Activated naive CD4-positive, alpha-beta T cell treated with anti-CD3 and anti-CD28 coated beads, Interleukin-2, amount 50 U/mL, for 16 hours (primary cell): ENCODE results near the gene RNF128.

Source experiments
- DNase-seq: peaks from one replicate; pipeline ENCODE4 v3.0.0-alpha.2; 2020

RNF128 gene, protein sequence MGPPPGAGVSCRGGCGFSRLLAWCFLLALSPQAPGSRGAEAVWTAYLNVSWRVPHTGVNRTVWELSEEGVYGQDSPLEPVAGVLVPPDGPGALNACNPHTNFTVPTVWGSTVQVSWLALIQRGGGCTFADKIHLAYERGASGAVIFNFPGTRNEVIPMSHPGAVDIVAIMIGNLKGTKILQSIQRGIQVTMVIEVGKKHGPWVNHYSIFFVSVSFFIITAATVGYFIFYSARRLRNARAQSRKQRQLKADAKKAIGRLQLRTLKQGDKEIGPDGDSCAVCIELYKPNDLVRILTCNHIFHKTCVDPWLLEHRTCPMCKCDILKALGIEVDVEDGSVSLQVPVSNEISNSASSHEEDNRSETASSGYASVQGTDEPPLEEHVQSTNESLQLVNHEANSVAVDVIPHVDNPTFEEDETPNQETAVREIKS

DNA sequence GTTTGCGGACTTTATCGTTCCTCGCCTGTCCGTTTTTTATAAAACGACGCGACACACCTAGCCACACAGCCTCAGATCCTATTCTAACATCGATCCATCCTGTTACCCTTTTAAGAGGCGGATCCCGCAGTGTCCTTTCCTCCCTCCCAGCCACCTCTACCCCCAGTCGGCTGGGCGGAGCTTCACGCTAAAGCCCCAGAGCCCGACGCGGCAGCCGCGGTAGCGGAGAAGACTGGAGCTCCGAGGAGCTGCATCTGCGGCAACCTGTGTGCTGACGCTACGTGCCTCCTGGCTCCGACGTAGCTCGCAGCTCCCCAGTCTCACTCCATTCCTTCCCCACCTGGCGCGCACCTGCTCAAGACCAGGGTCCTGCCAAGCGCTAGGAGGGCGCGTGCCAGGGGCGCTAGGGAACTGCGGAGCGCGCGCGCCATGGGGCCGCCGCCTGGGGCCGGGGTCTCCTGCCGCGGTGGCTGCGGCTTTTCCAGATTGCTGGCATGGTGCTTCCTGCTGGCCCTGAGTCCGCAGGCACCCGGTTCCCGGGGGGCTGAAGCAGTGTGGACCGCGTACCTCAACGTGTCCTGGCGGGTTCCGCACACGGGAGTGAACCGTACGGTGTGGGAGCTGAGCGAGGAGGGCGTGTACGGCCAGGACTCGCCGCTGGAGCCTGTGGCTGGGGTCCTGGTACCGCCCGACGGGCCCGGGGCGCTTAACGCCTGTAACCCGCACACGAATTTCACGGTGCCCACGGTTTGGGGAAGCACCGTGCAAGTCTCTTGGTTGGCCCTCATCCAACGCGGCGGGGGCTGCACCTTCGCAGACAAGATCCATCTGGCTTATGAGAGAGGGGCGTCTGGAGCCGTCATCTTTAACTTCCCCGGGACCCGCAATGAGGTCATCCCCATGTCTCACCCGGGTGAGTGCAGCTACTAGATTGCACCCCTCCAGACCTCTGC is at the start of gene RNF128:
Gene RNF128, plus strand, starts transcription at position 217 of the 953 bp plus-strand sequence. Its CDS starts 213 bp downstream, at position 430.
- DNase-seq: no peak

DNA sequence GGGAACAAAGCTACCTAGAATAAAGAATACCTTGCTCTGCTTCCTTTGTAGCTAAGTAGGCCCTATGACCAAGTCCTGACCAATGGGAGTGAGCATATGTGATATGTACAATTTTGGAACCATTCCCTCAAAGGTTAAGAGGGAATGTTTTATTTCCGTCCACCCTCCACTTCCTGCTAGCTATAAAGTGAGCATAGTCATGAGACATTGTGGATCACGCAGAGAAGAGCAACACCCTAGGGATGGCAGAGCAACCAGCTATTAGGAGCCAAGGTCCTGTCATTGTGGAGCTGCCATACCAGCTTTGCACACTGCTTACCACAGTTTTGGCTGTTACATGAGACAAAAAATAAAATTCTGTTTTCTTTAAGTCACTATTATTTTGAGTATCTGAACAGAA is 45.8 kb upstream of the RNF128 start:
- DNase-seq: no peak

DNA sequence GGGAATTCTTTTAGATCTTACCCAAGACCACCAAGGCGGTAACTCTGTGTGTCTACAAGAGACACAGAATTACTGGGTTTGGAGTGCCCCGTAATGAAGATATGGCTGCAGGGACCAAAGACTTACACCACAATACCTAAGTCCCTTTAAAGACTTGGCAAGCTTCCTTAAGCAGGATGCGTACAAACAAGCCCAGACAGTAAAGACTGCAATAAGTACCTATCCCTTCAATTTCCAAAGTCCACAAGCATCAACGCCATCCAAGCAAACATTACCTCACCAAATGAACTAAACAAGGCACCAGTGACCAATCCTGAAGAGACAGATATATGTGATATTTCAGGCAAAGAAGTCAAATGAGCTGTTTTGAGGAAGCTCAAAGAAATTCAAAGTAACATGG is 42.3 kb upstream of the RNF128 start:
- no peak for DNase-seq

DNA sequence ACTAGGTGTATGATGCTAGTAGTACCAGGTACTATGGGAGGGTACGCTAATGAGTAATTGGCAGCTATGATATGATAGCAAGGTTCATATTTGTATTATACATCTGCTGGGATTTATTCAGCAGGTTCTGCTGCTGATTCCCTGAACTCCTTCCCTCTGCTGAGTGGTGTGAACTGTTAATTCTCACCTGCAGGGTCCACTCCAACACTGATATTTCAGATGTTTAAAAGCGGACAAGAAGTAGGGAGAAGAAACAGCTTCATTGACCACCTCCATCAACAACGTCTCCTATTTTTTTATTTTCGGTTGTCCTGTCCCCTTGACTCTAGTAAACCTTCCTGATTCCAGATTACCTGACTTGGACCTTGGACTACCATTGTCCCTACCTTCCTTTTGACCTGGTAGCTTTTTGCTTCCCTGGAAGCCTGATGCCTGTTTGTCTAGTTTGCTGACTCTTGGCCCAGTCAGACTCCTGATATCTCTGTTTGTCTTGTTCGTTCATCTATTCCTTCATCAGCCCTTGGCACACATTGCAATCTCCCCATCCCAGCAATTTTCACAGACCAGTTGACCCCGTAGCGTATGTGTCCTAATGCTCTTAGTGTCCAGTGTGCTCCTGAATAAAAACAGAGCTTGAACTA is 34.0 kb upstream of the RNF128 start:
- no peak for DNase-seq

DNA sequence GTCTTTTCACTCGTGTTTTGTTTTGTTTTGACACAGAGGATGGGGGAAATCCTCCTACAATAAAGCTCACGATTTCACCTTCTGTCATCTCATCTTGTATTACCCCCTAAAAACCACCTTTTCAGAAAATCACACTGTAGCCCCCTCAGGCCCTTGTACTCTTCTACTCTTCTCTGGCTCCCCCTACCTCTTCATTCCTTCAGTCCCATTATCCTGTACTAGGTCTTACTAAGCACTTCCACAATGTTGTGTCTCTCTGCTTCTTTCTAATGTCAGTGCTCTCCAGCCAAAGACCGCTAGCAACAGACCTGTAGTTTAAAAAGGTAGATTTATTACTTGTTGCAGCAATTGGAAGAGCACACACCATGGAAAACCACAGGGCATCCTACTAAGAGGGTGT is 30.0 kb upstream of the RNF128 start:
- DNase-seq: no peak

DNA sequence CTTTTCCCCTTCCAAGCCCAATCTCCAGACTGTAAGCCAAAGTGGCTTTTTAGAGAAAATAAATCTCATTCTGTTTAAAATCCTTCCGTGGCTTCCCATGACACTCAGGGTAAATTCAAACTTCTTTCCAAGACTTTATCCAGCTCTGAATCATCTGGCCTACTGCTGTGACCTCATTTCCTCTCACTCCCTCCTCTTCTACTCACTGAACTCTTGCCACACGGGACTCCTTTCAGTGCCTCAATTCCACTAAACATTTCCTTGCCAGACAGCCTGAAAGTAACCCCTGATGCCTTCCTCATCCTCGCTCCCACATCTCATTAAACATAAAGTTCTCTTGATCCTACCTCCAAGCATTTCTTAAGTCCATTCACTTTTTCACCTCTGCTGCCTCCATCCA is 27.8 kb upstream of the RNF128 start:
- DNase-seq: no peak

DNA sequence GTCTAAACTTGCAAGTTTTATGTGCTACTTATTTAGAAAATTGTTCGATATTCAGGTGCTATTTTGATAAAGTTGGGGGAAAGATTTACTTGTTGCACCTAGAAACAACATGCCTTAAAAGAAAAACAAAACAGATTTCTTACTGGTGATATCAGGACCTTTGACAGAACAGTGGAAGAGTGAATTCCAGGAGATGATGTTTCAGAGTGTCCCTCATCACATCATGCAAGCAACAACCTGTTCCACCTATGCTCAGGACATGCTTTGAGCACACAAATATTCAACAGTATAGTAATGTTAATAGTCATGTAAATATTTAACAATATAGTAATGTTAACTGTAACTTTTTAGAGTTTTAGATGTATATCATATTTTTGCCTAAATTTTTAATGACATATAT is 23.9 kb upstream of the RNF128 start:
- DNase-seq: no peak

DNA sequence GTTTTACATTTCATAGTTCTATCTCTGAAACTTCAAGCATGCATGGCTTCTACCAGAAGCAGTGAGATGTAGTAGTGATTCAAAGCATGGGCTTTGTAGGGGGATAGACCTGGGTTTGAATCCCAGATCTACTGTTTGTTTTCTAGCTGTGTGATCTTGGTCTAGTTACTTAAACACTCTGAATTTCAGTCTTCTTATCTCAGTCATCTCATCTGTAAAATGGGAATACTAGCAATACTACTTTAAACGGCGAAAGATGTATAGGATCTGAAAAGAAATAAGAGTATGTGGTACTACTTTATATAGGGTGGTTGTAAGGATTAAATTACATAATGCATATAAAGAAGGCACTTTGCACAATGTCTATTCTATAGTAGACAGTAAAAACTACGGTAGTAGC is 20.0 kb upstream of the RNF128 start:
- DNase-seq: no peak

DNA sequence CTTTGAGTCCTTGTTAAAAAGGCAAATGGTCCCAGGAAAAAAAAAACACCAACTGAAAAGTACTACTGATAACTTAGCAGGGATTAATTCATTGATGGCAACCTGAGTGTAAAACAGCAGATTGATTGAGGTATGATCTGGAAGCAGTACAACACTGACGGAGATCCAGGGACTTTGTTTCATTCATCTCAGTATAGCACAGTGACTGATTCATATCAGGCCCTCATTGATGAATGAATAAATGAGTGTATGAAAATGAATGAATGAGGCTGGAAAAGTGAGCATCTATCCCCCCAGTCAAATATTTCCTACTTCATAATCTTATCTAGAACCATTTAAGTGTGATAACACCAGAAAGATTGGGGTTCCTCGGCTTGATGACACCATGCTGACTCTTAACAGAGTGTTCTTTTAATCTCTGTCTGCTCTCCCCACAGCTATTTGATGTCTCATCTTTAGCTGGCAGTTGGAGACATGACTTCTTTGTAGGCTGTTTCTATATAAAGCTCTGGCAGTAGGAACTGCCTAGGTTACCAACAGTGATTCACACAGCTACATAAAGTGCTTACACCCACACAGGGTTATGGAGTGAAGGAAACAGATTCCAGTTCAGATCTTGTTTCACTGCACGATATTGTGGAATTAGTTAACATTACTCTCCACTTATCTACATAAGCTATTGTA is 18.6 kb upstream of the RNF128 start:
- no peak for DNase-seq

DNA sequence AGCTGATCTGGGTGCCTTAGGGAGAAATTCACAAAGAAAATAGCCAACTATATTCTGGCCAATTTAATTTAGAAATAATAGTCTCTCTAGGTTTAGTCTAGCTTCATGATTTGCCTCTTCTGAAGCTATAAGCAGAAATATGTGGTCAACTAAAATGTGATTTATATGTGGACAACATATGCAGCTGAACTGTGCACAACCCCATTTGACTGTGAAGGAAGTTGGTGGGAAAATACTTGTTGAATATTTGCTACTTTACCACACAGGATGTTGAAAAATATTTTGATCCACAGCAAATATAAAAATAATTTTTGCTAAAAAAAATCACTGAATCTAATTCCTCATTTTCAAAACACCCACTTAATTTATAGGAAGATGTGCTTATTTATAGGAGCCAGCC is 15.7 kb upstream of the RNF128 start:
- no peak for DNase-seq

DNA sequence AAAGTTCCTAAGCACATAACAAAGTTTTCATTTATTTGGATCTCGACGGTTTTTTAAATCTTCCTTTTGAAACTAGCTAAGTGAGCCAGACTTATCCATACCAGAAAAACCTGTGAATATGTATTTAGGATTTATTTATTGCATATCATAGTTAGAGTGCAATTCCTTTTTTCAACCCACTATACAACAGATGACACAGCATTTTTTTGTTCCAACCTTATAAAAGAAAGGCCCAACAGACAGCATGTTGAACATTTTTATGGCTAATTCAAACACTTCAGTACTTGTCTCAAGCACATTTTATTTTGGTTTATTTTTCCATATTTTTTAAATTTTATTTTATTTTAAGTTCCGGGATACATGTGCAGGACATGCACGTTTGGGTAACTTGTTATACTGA is 15.1 kb upstream of the RNF128 start:
- DNase-seq: no peak

DNA sequence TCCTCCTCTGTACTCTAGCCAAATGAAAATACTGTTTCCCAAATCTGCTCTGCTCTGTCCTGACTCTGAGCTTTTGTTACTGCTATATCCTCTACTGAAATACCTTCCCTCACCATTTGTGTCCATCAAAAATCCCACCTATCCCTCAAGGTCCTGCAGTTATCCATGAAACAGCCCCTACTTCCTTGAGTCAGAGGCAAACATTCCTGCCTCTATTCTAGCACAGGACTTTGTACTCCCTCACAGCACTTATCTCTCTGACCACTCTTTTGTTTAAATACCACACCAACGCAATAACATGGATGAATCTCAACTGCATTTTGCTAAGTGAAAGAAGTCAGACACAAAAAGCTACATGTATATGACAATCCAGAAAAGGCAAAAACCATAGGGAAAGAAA is 10.5 kb upstream of the RNF128 start:
- DNase-seq: no peak

DNA sequence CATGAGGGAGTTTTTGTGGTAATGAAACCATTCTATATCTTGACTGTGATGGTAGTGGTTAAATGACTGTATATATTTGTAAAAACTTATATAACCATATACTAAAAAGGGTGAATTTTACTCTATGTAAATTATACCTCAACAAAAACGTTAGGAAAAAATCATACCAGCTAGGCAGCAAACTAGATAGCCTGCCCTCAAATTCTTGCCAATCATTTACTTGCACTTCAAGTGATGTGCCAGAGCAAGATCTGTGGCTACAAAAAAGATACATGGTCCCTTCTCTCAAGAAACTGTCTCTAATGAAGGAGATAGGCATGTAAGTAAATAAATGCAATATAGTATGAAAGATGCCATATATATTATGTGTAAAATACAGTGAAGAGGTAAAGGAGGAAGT is 10.0 kb upstream of the RNF128 start:
- no peak for DNase-seq

DNA sequence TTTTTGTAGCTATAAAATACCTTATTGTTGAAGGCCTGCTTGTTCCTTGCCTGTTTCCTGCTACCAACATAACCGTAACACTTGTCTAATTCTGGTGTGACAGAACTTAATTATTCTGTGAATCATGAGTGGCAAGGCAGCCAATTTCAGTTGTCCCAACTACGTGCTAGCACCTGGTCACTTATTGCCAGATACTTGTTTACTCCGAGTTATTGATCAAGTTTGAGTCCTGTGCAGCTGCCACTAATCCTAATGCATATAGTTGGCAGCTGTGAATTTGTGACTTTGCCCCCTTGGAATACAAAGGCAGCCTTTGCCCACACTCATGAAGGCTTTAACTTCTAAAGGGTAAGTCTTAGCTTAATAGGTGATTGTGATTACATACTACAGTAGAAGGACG is 7.8 kb upstream of the RNF128 start:
- DNase-seq: no peak

DNA sequence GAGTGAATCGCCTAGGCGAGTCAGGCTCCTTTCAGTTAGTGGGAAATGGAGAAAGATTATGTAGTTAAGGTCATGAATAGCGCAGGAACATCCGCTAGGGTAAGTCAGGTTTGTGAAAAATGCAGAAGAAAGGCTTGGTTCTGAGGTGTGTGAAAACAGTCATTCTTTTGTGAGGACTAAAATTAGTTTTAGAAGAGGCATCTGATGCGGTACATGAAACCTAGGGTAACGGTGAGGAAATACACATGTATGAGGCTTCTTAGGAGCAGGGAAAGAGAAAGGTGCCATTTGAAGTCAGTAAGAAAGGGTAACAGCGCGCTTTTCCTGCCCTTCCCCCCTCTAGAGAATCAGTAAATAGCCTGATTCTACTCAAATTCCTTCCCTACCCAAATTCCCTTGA is 570 bp upstream of the RNF128 start:
- DNase-seq: no peak

DNA sequence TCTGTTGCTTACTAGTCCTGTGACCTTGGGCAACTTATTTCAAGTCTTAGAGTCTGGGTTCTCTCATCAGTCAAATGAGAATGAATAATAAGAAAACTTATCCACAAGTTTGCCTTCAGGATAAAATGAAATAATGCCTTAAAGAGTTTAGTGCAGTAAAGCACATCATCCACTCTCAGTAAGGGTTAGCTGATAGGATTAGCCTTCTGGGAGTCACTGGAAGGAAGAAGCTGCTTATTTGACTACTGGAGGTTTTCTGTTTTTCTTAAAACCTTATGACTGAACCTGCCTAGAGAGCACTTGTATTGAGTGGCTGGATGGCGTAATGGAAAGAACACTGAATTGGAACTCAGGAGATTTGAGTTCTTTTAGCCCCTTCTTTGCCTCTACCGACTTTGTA is 1.8 kb downstream of the RNF128 start:
- no peak for DNase-seq

DNA sequence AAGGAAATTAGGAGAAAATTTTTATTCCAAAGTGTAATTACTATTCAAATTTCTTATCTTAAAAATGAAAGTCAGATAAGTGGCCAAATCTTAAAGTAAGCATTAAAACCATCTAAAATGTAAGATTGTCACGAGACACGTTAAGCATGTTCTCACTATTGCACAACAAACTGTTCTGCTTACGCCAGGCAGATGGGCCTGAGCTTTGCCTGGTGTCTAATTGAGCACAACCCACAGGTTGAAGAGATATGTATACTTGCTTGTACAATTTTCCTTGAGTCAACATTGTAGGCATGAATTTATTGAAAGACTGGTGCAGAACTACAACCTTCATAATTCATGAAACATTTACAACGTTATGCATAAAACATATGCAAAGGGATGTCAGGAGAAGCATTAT is 3.9 kb downstream of the RNF128 start:
- DNase-seq: no peak

DNA sequence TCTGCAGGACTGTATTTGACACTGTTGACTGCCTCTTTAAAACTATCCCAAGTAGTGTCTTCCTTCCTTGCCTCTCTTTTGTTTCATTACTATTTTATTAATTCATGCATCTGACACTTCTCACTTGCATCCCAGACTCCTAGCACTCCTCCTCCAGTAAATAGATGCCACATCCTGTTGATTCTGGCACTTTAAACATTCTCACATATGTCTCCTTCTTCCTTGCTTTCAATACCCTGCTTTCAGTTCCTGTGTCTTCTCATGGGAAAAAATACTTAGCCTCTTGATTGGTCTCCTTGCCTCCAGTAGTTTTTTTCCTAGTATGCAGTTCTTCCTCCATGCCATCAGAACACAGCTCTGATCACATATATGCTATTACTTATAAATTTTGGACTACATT is 5.1 kb downstream of the RNF128 start:
- DNase-seq: no peak

DNA sequence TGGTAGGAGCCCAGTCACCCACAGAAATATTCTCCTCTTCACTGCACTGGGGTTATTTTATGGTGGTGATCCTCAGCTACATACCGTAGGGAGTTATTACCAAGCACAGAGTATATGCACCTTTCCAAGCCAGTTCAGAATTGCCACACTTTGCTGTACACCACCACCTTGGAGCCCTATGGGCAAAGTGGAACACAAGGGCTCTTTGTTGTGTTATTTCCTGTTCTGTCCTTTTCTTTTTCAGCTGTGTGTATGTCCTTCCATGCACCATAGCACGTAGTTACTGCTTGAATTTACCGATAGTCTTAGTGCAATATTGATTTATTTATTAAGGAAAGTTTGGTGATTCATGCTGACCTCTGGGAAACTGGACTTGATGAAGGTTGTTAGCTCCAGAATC is 8.3 kb downstream of the RNF128 start:
- no peak for DNase-seq

DNA sequence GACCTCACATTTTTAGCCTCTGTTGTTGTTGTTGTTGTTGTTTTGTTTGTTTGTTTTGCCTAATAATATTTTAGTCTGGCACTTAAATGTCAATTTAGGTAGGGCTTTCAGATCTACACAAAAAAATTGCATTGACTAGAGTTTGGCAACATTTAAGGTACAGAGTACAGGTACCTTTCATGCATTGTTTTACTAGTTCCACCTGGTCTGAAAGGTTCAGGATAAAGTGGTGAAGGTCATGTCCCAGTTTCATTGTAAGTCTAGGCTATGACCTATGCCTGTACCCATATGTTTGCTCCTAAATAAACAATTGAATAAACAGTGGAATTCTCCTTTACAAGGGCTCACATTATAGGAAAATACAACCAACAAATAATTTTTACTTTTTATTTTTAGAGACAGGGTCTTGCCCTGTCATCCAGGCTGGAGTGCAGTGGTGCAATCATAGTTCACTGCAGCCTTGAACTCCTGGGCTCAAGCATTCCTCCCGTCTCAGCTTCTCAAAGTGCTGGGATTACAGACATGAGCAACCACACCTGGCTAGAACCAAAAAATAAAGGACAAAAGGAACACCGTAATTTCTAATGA is 13.8 kb downstream of the RNF128 start:
- DNase-seq: no peak

DNA sequence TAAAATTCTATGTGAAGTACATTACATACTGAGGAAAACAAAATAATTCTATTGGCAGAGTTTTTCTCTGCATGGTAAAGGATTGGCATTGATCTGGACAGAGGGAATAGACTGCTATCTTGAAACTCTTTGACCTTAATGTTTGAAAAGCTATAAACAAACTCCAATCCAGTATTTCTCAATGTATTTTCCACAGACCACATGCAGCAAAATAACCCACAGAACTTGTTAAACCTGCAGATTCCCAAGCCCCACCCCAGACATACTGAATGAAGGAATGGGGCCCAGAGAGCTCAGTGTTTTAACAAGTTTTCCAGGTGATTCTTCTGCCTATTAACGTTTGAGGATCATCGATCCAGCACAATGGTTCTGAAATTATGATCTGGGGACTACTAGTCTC is 15.7 kb downstream of the RNF128 start:
- no peak for DNase-seq

DNA sequence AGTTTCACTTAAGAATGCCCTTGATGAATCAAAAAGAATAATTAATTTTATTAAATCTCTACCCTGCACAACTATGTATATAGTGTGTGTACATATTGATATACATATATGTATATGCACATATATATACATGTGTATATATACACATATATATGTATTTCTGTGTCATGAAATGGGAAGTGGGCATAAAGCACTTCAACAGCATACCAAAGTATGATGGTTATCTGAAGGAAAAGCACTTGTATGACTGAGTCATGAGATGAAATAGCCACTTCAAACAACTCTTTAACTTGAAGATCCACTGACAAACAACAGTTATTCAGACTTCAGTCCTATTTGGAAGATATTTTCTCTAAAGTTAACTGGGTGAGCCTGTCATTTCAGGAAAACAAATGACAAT is 16.3 kb downstream of the RNF128 start:
- no peak for DNase-seq

DNA sequence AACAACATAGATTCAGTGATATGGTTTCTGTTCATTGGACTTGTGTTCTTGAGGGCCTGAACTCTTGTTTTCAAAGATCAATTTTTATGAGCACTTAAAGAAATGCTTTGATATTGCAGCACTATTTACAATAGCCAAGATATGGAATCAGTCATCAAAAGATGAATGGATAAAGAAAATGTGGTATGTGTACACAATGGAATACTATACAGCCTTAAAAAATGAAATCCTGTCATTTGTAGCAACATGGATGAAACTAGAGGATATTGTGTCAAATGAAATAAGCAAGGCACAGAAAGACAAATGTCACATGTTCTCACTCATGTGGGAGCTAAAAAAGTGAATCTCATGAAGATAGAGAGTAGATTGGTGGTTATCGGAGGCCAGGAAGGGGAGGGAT is 21.9 kb downstream of the RNF128 start:
- DNase-seq: no peak
